LoVo (cell line): ENCODE results near the gene CASK.
"Not testable (repeated sequence)": the region's sequence is repeated elsewhere in the genome, so short reads cannot be mapped to it uniquely, and the experiment has no call there.

Source experiments
- DNase-seq: peaks from one replicate; pipeline ENCODE4 v3.0.0-alpha.2; 2016; ENCODE audit warnings: low spot score

The CASK gene

DNA sequence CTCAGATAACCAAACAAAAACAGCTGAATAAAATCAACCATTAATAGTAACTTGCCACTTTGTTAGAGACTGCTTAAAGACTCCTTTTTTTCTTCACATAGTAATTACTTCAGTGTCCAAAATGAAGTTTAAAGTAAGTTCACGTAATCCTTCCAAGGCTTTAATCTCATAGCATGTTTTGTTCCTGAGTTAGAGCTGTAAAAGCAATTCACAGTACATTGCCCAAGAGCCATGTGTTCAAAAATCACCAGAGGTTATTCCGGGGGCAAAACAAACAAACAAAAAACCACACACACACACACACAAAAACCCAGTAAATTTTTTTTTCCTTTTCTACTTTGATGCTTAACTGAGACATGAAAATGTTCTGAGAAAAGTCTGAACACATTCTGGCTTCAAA lies 193.3 kb downstream of the CASK start:
- no peak for DNase-seq

DNA sequence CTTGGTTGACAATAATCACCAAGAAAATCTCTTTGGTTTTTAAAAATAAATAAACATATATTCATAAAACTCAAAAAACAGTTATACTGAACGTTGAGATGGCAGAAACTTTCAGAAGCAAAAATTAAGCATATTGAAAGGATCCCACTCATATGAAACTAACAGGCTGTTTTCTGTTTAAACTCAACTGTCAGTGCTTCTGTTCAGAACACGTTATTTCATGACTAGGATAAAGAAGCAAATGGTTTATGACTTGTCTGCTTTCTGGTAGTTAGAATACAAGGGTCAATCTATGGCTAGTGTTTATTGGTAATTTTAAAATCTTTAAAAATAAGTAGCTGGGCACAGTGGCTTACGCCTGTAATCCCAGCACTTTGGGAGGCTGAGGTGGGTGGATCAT lies 195.2 kb downstream of the CASK start:
- DNase-seq = no peak

DNA sequence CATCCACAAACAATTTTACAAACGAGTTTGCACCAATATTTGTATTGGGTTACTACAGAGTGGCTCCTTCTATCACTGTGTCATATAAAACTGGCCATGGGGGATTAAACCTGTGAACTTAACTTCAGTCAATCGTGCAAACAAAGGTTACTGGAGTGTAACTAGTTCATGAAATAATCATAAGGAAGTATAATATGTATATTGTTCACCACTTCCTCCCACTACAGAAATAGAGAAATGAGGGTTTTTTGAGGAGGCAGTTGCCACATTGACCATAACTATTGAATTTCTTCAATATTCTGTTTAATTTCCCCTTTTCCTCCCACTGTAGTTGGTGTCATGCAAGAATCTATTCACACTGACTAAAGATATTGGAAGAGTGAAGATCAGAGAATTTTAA lies 199.5 kb downstream of the CASK start, which contains the start of gene GPR82:
Gene GPR82, plus strand, starts transcription at position 356 of the 400 bp plus-strand sequence. CDS start 2,846 bp downstream, outside the sequence.
- no peak for DNase-seq

DNA sequence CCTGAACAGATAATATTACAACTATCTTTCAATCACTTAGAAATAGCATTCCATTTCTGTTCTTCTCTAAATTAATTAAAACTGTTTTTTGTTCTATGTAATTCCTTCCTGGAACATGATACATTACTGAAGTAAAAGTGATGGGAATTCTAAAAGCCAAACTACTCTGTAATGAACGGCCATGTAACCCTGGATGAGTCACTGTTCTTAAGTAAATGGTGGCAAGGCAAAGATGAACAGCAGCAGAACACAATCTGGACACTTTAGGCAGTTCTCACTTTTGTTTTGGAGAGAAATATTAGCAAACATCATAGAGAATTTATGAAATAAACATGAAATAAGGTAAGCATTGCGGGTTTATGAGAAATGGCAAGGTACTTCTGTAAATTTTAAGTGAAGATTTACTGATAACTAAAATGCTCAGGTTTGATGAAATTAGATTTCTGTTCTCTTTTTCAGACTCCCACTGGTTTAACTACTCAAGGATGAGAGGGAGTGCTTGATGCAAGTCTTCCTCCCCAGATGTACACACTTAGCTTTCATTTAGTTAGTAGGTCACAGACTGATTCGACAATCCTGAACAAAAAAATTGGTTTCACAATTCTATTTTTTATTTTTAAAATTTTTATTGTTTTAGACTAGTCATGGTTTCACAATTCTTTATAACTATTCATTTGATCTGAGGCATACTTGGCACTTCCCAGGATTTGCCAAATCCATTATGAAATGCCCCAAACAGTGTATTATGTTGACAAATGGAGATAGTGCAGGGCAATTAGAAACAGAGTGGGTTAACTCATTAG lies 200.3 kb downstream of the CASK start:
- DNase-seq = no peak

DNA sequence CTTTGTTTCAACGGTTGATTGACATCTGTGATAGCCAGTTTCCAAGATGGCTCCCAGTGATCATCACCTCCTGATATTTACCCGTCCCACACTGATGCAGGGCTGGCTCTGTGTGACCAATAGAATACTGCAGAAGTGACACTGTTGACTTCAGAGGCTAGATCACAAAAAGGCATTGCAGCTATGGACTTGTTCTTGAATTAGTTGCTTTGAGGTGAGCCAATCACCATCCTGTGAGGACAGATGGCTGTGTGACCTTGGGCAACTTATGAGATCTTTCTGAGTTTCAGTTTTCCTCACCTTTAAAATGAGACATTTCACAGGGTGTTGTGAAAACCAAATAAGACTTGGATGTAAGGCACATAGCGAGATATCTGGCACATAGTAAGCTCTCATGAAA lies 201.1 kb downstream of the CASK start:
- no peak for DNase-seq

DNA sequence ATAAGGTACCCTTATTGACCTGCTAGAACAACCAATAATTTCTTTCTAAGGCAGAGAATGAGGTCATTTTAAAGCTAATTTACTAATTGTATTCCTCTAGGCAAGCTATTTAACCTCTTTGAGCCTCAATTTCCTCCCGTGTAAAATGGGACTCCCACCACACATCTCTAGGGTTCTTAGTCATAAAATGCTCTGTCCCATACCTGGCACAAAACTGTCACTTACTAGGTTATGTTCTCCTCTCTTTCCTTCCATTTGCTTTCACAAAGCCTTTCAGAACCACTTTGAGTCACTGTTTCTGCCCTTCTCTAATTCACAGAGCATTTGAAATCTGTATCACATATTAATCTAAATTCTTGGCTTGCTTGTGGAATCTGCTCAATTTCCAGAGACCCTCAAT lies 201.8 kb downstream of the CASK start:
- DNase-seq = no peak

DNA sequence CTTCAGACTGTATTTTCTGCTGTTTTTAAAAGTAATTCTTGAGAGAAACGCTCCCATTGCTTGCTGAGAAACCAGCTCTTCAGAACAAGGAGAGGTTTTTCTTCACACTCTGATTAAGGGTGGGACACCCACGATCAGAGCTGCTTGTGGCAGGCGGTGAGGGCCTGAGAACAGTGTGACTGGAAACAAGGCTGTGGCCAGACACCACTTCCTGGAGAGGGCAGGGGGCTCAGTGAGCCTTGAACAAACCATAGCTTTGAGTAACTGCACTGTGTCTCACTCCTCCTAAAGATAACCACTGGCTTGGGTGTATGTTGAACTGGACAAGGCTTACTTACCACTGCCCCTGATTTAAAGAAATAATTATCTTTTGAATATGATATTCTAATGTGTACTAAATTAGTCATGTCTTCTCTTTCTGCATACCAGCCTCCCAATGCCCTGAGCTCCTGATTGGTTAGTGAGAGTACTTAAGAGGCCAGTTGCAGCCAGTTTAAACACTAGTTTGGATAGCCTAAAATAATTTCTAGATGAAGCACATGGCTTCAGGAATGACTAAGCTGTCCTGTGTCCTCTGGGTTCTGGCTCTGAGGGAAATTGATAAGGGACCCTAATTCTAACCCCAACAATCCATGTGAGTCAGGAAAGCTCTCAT lies 203.1 kb downstream of the CASK start:
- DNase-seq = no peak

DNA sequence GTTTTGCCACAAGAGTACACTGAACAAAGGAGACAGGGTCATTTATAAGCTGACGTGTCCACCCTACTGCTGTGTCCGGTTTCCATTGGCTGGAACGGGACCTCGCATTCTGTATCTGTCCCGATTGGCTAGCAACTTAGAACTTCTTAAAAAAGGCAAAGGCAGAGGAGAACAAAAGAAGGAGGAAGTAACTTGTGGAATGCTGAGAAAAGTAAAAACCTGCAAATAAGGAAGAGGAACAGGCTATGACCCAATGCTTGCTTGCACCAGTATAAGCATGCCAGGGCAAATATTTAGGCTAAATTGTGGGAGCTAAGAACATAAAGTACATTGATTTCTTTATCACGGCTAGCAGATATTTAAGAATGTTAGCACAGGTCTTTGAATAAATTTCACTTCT lies 203.7 kb downstream of the CASK start:
- DNase-seq = not testable (repeated sequence)

DNA sequence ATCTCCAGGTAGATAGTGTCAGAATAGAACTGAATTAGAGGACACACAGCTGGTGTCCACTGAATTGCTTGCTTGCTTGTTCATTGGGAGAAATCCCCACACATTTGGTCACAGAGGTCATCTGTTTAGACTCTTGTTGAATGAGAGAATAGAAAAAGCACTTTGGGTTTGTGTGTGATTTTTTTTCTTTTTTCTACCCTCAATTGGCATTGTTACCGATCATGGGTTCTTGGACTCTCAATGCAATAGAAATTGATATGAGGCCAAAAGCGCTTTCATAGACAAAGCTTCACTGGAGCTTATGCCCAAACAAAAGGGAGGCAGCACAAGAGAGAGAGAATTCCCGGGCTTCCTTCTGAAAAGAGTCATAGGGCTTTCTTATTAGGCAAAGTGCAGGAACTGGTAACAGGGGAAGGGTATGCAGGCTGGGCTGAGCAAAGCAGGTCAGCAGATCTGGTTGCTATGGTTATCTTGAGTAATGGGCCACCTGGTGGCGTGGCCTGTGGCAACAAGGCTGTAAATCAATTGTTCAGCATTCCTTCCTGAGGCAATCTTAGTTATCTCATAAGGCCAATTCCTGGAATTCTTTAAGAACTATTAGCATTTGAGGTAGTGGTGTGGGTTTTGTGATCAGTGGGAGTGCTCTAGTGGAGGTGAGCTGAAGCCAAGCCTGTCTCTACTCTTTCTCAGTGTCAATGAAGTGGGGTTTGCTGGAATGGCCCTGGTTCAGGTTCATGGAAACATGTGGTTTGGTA lies 204.7 kb downstream of the CASK start:
- no peak for DNase-seq

DNA sequence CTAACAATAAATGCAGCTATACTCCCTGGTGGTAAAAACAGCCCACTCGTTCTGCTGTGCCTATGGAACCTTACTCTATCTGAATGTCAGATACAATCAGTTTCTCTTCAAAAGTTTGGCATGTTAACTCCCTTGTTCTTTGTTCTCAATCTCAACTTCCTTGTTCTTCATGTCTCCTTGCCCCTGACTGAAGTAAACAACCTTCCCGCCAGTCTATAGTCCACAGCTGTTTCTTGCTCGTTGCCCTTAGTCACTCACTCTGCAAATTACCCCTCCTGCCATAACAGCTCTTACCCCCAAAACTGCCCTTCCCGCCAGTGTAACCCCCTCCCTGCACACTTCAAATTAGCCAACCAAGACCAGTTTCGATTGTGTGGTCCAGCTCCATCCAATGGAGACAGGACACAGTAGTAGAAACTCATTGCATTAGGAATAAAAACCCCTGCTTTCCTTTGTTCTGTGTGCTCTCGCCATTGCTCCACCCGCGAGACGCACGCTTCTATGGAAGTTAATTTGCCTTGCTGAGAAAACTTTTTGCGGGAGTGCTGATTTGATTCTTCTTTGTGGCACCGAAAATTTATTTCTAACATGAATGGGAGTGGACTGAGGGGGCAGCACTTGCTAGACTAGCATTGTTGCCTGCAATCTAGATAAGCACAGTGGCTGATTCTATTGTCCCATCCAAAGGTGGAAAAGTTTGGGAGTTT lies 206.4 kb downstream of the CASK start:
- DNase-seq = no peak

DNA sequence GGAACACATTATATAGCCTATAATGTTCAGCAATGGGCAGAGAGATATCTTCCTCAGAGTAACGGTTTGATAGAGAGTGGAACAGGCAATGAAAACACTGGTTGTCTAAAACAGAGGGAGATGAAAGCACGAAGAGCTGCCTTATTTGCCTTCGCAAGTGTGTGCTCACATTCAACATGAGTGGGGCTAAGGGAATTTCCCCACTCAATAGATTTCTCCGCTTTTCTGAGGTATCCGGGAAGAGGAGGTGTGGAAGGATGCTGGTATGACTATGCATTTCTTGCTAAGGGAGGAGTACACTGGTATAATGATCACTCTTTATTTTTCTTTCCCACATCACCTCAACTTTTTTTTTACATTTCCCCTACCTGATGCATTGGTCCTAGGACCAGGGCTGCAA lies 207.1 kb downstream of the CASK start:
- DNase-seq = no peak

DNA sequence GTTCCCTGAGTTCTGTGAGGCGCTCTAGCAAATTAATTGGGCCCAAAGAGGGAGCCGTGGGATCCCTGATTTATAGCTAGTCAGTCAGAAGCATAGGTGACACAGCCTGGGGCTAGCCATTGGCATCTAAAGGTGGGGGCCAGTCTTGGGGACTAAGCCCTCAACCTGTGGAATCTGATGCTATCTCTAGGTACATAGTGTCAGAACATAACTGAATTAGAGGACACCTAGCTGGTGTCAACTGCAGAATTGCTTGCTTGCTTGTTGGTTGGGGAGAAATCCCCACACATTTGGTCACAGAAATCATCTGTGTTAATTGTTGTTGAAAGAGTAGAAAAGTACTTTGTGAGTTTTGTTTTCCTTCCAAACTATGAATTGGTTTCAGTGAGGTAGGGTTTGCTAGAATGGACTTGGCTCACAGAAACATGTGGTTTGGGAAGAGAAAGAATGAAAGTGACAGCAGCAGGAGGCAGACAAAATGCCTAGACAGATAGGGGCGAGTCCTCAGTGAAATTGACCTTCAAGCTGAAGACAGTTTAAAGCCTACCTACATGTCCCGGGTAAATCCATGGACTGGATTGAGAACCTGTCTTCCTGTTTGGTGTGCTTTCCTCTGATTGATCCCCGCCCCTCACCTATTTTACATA lies 212.2 kb downstream of the CASK start:
- DNase-seq = no peak

DNA sequence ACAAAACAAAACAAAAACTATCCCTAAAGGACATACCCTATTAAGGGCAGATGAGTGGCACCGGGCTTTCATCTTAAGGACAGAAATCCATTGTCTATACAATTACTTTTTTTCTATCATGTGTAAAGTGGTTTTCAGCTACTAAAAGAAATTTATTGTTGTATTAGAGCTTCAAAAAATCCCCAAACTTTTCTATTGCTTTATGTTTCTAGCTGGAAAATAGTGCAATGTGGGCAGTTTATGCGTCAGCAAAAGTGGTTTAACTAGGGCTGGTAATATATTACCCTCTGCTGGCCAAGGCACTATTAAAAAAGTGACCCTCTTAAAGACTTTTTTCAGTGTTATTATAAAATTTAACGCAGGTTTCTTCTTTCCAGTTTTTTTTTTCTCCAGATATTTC lies 214.9 kb downstream of the CASK start:
- no peak for DNase-seq

DNA sequence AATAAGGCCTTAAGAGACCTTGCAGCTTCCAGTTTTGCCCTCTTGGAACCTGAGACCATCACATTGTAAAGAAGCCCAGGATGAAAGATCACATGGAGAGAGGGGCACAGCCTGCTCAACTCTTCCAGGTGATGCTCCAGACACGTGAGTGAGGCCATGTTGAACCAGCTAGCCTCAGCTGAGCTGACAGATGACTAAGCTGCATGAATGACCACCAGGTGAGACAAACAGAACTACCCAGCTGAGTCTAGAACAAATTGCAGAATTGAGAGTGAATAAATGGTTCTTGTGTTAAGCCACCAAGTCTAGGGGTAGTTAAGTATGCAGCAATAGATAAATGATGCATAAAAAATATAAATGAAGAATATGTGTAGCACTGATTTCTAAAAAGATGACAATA lies 216.1 kb downstream of the CASK start:
- DNase-seq = no peak

DNA sequence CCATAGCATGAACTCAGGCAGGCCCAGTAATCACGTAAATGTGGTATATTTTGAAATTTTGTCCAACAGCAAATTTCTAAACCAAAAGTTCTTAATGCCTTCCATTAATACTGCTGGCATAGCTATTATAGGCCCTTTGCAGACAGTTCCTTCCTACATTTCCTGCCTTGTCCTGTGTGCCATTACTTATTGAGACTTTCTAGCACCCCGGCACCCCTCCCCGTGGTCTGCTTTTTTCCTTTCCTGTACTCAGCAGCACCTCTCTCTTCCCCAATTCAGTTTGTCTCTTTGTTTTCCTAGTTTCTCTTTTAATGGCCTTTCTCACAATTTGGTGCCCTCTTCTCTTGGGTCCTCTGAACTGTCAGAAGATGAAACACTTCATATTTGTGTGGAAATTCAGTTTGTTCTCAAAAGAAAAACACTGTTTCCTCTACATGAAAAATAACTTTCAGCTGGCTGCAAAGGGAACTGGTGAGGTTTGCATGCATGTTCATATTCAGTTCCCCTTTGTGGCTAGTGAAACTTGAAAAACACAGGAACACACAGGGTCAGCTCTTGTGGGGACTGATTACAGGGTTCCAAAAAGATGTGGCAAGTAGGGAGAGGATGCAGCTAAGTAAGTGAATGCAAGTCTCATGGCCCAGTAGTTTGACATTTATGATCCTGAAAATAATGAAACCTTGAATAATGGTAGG lies 217.5 kb downstream of the CASK start:
- DNase-seq = no peak

DNA sequence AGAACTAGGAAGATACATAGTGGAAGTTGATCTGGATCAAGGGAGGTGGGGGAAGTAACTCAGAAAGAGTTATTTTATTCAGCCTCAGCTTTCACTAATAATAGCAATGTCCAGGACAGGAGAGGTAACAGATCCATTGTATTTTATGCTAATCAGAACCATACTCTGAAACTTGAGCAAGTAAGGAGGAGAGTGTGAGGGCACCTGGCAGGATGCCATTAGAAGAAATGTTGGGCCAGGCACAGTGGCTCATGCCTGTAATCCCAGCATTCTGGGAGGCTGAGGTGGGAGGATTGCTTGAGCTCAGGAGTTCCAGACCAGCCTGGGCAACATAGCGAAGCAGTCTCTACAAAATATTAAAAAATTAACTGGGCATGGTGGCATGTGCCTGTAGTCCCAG lies 218.3 kb downstream of the CASK start:
- no peak for DNase-seq

DNA sequence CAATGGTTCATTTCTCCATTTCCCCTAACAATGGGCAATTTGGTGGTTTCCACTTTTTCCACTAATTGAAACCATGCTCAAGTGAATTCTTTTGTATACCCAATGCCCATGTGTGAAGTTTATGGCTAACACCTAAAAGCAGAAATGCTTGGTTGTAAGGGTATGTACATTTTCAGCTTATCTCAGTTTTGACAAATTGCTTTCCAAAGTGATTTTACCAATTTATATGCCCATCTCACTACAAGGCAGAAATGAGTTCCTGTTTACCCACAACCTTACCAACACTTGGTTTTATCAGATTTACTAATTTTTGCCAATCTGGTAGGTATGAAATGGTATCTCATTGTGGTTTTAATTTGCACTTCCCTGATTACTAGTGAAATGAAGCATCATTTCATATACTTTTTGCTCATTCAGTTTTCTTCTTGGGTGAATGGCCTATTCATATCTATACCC lies 219.8 kb downstream of the CASK start:
- DNase-seq = no peak

DNA sequence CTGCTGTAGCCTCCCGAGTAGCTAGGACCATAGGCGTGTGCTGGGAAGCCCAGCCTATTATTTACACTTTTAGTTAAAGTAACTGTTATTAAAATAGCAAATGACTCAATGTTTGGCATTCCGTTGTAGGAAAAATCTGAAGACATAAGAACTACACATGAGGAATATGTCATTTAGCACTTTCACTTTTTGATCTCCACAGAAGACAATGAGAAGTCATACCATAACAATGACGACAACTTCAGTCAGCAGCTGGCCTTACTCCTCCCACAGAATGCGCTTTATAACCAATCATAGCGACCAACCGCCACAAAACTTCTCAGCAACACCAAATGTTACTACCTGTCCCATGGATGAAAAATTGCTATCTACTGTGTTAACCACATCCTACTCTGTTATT lies 227.9 kb downstream of the CASK start:
- no peak for DNase-seq

DNA sequence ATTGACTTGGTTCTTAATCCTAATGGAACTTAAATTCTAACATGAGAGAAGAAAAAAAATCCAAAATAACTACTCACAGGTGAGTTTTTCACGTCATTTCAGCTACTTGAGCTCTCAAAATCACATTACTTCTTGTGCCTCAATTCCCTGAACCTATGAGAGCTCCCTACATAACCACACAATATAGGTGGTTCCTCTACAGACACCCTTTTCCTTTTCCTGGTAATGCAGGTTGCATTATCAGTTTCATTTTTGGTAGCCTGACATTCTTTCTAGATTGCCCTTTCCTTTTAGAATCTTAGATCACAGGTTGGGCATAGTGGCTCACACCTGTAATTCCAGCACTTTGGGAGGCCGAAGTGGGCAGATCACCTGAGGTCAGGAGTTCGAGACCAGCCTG lies 230.3 kb downstream of the CASK start:
- no peak for DNase-seq

DNA sequence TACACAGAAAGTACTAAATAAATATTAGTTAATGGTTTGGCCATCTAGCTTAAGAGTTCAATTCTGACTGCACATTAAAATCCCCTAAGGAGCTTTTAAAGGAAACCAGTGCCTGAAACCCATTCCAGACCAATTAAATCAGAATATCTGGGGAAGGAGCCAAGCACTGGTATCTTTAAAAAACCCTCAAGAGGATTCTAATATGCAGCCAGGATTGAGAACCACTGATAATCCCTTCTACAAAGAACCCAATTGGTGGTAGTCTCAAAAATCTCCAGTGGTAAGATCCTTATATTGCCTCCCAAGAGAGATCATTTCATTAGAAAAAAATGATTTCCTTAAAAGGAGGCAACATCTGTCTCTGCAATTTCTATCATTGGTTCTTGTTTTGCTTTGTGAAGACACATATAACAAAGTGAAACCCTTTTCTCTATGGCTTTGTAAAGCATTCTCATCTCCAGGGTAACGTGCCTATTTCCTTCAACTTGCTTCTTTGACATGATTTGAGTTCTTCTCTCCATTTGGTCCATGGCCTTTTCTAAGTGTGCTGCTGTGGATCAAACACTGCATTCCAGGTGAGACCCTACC lies 231.1 kb downstream of the CASK start:
- no peak for DNase-seq

DNA sequence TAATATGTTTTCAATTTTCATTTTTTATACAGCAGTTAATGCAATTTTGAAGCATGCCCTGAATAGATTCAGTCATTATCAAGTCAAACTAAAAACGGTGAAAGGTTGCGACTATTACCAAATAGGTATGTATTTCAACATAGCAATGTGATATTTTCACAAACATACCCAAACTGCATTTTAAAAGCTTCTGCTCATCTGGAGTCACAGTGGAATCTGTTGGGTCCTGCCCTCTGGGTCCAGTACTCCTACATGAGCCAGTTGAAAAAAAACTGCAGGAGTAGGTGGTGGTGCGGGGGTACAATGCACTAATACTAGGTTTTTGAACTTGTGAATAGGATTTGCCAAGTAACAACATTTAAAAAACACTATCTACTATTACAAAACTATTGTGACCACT lies 233.6 kb downstream of the CASK start:
- no peak for DNase-seq
